Glutamatergic neuron (in vitro differentiated cells): ENCODE results near the gene SMIM20. TPM values are rescaled to one million over a fixed set of nuclear protein-coding genes. Genes with fewer than 3 reads are reported as not detected.

ENCODE experiments used
- DNase-seq: peaks from one replicate; pipeline ENCODE4 v3.0.0; 2022
- H3K27ac Mint-ChIP-seq: one replicate; pipeline ENCODE4 v1.8.0; 2020; ENCODE audit warnings: mild to moderate bottlenecking, mixed read lengths, inconsistent platforms; ENCODE audit not compliant: unreplicated experiment
- H3K27me3 Mint-ChIP-seq: one replicate; pipeline ENCODE4 v1.8.0; 2020; ENCODE audit warnings: mild to moderate bottlenecking, moderate library complexity, mixed read lengths, inconsistent platforms; ENCODE audit not compliant: unreplicated experiment
- H3K36me3 Mint-ChIP-seq: one replicate; pipeline ENCODE4 v1.8.0; 2020; ENCODE audit warnings: mild to moderate bottlenecking, mixed read lengths, inconsistent platforms; ENCODE audit not compliant: unreplicated experiment
- H3K4me1 Mint-ChIP-seq: one replicate; pipeline ENCODE4 v1.8.0; 2020; ENCODE audit warnings: mild to moderate bottlenecking, low read depth, mixed read lengths, inconsistent platforms; ENCODE audit not compliant: unreplicated experiment
- H3K4me3 Mint-ChIP-seq: one replicate; pipeline ENCODE4 v1.8.0; 2020; ENCODE audit warnings: mild to moderate bottlenecking, mixed read lengths, inconsistent platforms; ENCODE audit not compliant: unreplicated experiment
- H3K9me3 Mint-ChIP-seq: one replicate; pipeline ENCODE4 v1.8.0; 2020; ENCODE audit warnings: mild to moderate bottlenecking, moderate library complexity, mixed read lengths, inconsistent platforms; ENCODE audit not compliant: unreplicated experiment
- total RNA-seq: library from RNA; stranded (reverse); fragmentation: NEBNext Ultra II Directional; extraction: Animal tissue kit (Norgen Biotek cat#: 25700); gene quantifications from one replicate; pipeline ENCODE4 v1.2.1, GENCODE V29; 2021; ENCODE audit not compliant: unreplicated experiment
- TF ChIP-seq, protein P1 (sequence below): fragments of 200-600 bp; sonication (generic); IDR thresholded peaks from one replicate; pipeline ENCODE4 v1.5.0; 2021; ENCODE audit not compliant: partially characterized antibody, unreplicated experiment

Gene SMIM20
- total RNA-seq, 1 donor from 2014 or later, result 19.6 TPM

DNA sequence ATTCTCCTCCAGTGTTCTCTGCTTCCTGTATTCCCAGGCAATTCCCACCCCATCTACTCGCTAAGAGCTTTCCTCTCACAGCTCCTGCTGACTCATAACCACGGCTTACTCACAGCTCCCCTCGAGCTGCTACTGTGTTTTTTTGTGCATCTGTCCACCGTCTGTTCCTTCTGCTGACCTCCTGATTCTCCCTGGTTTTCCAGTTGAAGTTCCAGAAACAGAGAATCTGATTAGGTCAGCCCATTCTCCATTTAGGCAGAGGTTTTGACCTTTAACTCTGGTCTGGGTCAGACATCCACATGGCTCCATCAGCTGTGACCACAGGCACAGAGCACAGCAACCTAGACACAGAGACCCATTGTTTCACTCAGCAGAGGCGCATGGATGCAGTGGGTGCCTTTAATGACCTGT, 5.5 kb upstream of the SMIM20 start:
- H3K4me1 Mint-ChIP-seq, result peaks cover 17% of the 10 kb centered on the region
- no peak for DNase-seq
- H3K36me3 Mint-ChIP-seq, result peaks cover 21% of the 10 kb centered on the region
- peak overlapping the region; percentile 95 for H3K27ac Mint-ChIP-seq
- H3K9me3 Mint-ChIP-seq, result peaks cover 14% of the 10 kb centered on the region
- TF ChIP-seq, protein P1, sequence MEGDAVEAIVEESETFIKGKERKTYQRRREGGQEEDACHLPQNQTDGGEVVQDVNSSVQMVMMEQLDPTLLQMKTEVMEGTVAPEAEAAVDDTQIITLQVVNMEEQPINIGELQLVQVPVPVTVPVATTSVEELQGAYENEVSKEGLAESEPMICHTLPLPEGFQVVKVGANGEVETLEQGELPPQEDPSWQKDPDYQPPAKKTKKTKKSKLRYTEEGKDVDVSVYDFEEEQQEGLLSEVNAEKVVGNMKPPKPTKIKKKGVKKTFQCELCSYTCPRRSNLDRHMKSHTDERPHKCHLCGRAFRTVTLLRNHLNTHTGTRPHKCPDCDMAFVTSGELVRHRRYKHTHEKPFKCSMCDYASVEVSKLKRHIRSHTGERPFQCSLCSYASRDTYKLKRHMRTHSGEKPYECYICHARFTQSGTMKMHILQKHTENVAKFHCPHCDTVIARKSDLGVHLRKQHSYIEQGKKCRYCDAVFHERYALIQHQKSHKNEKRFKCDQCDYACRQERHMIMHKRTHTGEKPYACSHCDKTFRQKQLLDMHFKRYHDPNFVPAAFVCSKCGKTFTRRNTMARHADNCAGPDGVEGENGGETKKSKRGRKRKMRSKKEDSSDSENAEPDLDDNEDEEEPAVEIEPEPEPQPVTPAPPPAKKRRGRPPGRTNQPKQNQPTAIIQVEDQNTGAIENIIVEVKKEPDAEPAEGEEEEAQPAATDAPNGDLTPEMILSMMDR, result no peak
- no peak overlapping the region for H3K4me3 Mint-ChIP-seq
- H3K27me3 Mint-ChIP-seq, result peaks cover 11% of the 10 kb centered on the region

DNA sequence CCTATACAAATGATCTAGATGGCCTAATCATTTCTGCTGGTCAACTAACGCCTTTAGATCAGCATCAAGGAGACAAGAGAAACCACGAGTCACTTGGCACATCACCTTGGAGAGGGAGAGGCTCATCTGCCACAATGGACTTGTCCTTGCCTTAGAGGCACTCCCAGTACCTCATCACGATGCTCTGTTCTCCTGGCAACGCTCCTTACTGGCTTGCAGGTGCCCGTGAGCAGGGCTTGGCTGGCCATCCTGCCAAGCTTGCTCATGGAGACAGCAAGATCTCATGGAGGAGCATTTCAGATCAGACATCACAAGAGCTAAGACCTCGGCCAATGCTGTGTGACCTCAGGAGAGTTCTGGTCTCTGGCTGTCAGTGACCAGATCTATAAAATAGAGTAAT, 2.7 kb upstream of the SMIM20 start:
- no peak for DNase-seq
- Mint-ChIP-seq H3K36me3 (peaks cover 21% of the 10 kb centered on the region), H3K4me1 (peaks cover 19% of the 10 kb centered on the region), H3K4me3 (no peak overlapping the region), H3K27me3 (peaks cover 20% of the 10 kb centered on the region), H3K9me3 (peaks cover 21% of the 10 kb centered on the region), H3K27ac (no peak overlapping the region)
- TF ChIP-seq, protein P1, result no peak

DNA sequence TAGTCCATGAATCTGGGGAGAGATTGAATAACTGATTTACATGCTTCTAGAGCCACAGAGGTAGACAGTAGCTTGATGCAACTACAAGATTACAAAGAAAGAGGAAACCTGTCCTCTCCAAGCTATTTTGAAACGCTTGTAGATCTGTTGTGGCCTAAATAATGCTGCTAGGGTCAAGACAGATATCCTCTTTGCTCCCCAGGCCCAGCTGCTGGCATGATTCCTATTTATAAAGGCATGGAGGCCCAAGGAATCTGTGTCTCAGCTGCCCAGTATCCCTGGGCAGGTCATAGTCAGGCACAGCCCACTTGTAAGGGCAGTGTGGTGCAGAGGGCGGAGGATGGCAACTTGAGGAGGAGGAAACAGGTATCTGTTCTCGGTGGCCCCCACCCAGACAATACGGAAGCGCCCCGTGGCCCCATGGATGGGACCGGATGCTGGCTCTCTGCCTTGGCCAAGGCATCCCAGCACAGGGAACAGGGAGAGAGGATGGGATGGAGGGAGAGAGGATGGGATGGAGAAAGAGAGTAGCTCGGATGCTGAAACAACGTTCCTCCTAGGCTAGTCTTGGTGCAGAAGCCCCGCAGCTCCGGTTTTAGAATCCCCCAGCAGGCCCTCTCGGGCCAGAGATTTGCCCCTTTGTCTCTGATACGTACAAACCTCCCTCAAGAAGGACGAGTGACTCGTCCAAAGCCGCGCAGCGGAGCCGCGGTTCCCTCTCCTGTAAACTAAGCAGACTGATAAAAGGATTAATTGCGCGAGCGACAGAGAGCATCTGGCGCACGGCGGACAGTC, 767 bp upstream of the SMIM20 start:
- peak overlapping the region; percentile 94 for H3K4me3 Mint-ChIP-seq
- peaks cover 21% of the 10 kb centered on the region for H3K9me3 Mint-ChIP-seq
- TF ChIP-seq, protein P1, result no peak
- peak overlapping the region; percentile 99 for H3K27ac Mint-ChIP-seq
- peaks cover 19% of the 10 kb centered on the region for H3K4me1 Mint-ChIP-seq
- peaks cover 20% of the 10 kb centered on the region for H3K36me3 Mint-ChIP-seq
- H3K27me3 Mint-ChIP-seq, result peaks cover 19% of the 10 kb centered on the region
- DNase-seq, result no peak

DNA sequence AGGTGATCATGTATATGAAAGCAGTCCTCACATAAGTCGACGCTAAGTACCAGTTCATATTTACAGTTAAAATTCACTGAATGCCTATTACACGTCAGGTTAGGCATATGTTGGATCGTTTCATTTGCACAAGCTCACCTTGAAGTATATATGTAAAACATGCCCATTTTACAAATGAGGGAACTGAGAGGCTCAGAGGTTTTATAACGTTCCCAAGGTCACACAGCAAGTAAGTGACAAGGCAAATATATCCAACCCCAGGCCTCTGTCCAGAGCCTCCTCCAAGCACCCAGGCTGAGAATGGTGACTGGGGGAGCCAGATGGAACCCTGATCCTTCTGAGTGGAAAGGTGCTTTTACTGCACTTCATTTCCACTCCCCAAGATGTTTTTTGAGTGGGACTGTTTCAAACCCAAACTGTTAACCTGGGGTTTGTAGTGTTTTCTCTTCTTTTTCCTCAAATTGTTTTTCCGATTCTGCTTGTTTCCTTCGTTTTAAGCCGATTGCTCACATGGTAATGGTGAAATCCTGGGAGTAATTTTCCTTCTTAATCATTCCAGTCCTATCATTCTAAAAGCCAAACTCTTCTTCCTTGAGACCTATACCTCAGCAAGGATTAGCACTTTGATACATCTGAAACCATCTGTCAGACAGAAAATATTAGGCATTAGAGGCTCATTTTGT, 791 bp downstream of the SMIM20 start:
- peak overlapping the region; percentile 98 for H3K27ac Mint-ChIP-seq

More for the DNA sequence above, 791 bp downstream of the SMIM20 start:
- Mint-ChIP-seq H3K4me3 (peak overlapping the region; percentile 94), H3K27me3 (peaks cover 15% of the 10 kb centered on the region), H3K36me3 (peaks cover 8% of the 10 kb centered on the region), H3K9me3 (peaks cover 15% of the 10 kb centered on the region), H3K4me1 (peaks cover 9% of the 10 kb centered on the region)
- TF ChIP-seq, protein P1, result no peak
- DNase-seq, result no peak
